Loucy (cell line): ENCODE data around the gene CAV2.

Experiments used
- EZH2phosphoT487 ChIP-seq: fragments of 200-600 bp; IDR thresholded peaks from 2 replicates; pipeline ENCODE4 v1.6.1; 2018; ENCODE audit warnings: antibody characterized with exemption, mild to moderate bottlenecking, moderate library complexity, borderline replicate concordance
- TF ChIP-seq, protein P1 (sequence below): fragments of 200-600 bp; sonication (generic); conservative IDR thresholded peaks from 2 replicates; pipeline ENCODE4 v1.5.1; 2014; ENCODE audit warnings: mild to moderate bottlenecking, antibody characterized with exemption, low read length

DNA sequence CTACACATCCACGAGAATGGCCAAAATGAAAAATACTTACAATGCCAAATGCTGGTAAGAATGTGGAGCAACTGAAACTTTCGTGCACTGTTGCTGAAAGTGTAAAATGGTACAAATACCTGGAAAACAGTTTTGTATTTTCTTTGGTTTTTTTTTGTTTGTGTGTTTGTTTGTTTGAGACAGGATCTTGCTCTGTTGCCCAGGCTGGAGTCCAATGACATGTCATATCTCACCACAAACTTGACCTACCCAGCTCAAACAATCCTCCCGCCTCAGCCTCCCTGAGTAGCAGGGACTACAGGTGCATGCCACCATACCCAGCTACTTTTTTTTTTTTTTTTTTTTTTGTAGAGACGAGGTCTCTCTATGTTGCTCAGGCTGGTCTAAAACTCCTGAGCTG lies 35.6 kb upstream of the CAV2 start:
- TF ChIP-seq, protein P1, sequence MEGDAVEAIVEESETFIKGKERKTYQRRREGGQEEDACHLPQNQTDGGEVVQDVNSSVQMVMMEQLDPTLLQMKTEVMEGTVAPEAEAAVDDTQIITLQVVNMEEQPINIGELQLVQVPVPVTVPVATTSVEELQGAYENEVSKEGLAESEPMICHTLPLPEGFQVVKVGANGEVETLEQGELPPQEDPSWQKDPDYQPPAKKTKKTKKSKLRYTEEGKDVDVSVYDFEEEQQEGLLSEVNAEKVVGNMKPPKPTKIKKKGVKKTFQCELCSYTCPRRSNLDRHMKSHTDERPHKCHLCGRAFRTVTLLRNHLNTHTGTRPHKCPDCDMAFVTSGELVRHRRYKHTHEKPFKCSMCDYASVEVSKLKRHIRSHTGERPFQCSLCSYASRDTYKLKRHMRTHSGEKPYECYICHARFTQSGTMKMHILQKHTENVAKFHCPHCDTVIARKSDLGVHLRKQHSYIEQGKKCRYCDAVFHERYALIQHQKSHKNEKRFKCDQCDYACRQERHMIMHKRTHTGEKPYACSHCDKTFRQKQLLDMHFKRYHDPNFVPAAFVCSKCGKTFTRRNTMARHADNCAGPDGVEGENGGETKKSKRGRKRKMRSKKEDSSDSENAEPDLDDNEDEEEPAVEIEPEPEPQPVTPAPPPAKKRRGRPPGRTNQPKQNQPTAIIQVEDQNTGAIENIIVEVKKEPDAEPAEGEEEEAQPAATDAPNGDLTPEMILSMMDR = no peak
- no peak for TF ChIP-seq EZH2phosphoT487
